Endothelial cell (in vitro differentiated cells): ENCODE results near the gene SLC35A1. TPM values are rescaled to one million over a fixed set of nuclear protein-coding genes. Genes with fewer than 3 reads are reported as not detected.

Experiments used
- DNase-seq: peaks from one replicate; pipeline ENCODE4 v3.0.0; 2021; ENCODE audit warnings: low spot score
- H3K27ac Mint-ChIP-seq: one replicate; pipeline ENCODE4 v1.8.0; 2021; ENCODE audit warnings: mixed read lengths, inconsistent platforms; ENCODE audit not compliant: unreplicated experiment
- H3K27me3 Mint-ChIP-seq: one replicate; pipeline ENCODE4 v1.8.0; 2021; ENCODE audit warnings: mild to moderate bottlenecking, moderate library complexity, mixed read lengths, inconsistent platforms; ENCODE audit not compliant: unreplicated experiment
- H3K36me3 Mint-ChIP-seq: one replicate; pipeline ENCODE4 v1.8.0; 2021; ENCODE audit warnings: mild to moderate bottlenecking, low read depth, mixed read lengths, inconsistent platforms; ENCODE audit not compliant: unreplicated experiment
- H3K4me1 Mint-ChIP-seq: one replicate; pipeline ENCODE4 v1.8.0; 2021; ENCODE audit warnings: mild to moderate bottlenecking, mixed read lengths, inconsistent platforms; ENCODE audit not compliant: unreplicated experiment
- H3K4me3 Mint-ChIP-seq: one replicate; pipeline ENCODE4 v1.8.0; 2021; ENCODE audit warnings: mild to moderate bottlenecking, mixed read lengths, inconsistent platforms; ENCODE audit not compliant: unreplicated experiment
- H3K9me3 Mint-ChIP-seq: one replicate; pipeline ENCODE4 v1.8.0; 2021; ENCODE audit warnings: mixed read lengths, inconsistent platforms; ENCODE audit not compliant: unreplicated experiment
- CTCF ChIP-seq: fragments of 200-600 bp; sonication (generic); IDR thresholded peaks from one replicate; pipeline ENCODE4 v1.5.0; 2021; ENCODE audit warnings: antibody characterized with exemption; ENCODE audit not compliant: unreplicated experiment
- total RNA-seq: library from RNA; stranded (reverse); fragmentation: NEBNext Ultra II Directional; extraction: Animal tissue kit (Norgen Biotek cat#: 25700); gene quantifications from one replicate; pipeline ENCODE4 v1.2.1, GENCODE V29; 2021; ENCODE audit not compliant: unreplicated experiment

Gene SLC35A1
- total RNA-seq, 1 donor from 2014 or later, result 19.1 TPM

DNA sequence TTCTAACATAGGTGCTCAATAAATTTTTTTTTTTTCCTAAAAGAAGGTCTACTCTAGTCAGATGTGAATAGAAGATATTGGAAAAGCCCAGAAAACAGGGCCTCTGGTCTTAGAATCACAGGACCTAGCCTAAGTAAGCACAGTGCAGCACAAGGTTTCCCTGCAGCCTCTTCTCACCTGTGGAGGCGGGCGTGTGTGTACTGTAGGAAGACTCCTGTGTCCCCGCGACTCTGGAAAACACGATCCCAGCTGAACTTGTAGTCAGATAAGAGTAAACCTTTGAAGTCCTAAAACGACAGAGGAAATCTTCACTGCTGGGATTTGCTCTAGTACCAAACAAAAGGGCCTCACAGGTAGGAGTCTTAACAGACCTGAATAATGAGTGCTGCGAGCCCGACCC, 45.7 kb downstream of the SLC35A1 start:
- DNase-seq, result no peak
- H3K36me3 Mint-ChIP-seq, result peaks cover 15% of the 10 kb centered on the region
- H3K4me3 Mint-ChIP-seq, result no peak overlapping the region
- H3K27me3 Mint-ChIP-seq, result peaks cover 1% of the 10 kb centered on the region
- H3K4me1 Mint-ChIP-seq, result no peaks in the 10 kb centered on the region
- no peak for TF ChIP-seq CTCF
- H3K9me3 Mint-ChIP-seq, result no peaks in the 10 kb centered on the region
- H3K27ac Mint-ChIP-seq, result no peak overlapping the region

DNA sequence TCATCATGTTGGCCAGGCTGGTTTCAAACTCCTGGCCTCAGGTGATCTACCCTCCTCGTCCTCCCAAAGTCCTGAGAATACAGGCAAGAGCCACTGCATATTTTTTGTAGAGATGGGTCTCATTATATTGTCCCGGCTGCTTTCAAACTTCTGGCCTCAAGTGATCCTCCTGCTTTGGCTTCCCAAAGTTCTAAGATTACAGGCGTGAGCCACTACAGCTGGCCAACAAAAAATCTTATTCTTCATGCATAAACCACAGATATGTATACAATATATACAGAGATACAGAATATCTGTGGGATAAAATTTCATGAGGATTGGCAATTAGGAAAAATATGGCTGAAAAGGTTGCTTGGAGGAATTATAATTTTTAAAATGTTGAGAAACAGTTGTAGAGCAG, 49.9 kb downstream of the SLC35A1 start:
- peaks cover 9% of the 10 kb centered on the region for H3K36me3 Mint-ChIP-seq
- H3K4me3 Mint-ChIP-seq, result no peak overlapping the region
- H3K4me1 Mint-ChIP-seq, result peaks cover 4% of the 10 kb centered on the region
- H3K9me3 Mint-ChIP-seq, result no peaks in the 10 kb centered on the region
- no peak overlapping the region for H3K27ac Mint-ChIP-seq
- H3K27me3 Mint-ChIP-seq, result peaks cover 1% of the 10 kb centered on the region
- no peak for TF ChIP-seq CTCF
- no peak for DNase-seq

- Mint-ChIP-seq H3K9me3 (no peaks in the 10 kb centered on the region), H3K27me3 (peaks cover 1% of the 10 kb centered on the region), H3K4me3 (no peak overlapping the region), H3K36me3 (no peaks in the 10 kb centered on the region), H3K27ac (peak overlapping the region; percentile 81), H3K4me1 (peaks cover 20% of the 10 kb centered on the region)
- TF ChIP-seq CTCF, result no peak
- DNase-seq, result no peak
Observed at GRCh38 chr6:87529221-87529620, 56.4 kb downstream of the SLC35A1 start.

DNA sequence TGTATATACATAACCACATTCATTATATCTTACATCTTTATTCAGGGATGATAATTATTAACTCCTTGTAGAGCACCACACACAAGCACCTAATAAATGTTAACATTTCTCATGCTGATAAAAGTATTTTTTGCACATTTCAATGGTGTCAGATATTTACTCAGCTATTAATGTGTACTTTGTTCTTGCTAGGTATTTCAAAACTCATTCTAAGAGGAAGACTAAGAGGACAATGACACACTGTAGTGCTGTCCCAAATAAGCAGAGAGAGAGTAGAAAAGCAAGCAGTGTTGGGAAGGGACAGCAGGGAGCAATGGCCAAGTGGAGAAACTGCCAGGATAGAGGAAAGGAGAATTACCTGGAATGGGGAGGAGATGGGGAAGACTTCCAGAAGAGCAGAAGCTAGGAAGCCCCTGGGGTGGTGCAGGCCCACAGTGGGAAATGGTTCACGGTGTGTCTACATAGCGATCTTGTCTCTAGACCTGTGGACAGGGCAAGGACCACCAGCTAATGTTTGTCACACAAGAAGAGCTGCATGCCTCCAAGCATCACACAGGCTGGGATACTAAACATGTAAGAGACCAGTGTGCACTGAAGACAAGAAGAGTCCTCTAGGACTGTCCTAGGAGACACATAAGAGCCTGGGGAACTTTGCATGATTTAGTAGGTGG, 61.7 kb downstream of the SLC35A1 start:
- Mint-ChIP-seq H3K4me3 (no peak overlapping the region), H3K9me3 (no peaks in the 10 kb centered on the region), H3K27ac (no peak overlapping the region), H3K36me3 (peaks cover 9% of the 10 kb centered on the region), H3K27me3 (peaks cover 2% of the 10 kb centered on the region), H3K4me1 (peaks cover 4% of the 10 kb centered on the region)
- TF ChIP-seq CTCF, result no peak
- DNase-seq, result no peak

DNA sequence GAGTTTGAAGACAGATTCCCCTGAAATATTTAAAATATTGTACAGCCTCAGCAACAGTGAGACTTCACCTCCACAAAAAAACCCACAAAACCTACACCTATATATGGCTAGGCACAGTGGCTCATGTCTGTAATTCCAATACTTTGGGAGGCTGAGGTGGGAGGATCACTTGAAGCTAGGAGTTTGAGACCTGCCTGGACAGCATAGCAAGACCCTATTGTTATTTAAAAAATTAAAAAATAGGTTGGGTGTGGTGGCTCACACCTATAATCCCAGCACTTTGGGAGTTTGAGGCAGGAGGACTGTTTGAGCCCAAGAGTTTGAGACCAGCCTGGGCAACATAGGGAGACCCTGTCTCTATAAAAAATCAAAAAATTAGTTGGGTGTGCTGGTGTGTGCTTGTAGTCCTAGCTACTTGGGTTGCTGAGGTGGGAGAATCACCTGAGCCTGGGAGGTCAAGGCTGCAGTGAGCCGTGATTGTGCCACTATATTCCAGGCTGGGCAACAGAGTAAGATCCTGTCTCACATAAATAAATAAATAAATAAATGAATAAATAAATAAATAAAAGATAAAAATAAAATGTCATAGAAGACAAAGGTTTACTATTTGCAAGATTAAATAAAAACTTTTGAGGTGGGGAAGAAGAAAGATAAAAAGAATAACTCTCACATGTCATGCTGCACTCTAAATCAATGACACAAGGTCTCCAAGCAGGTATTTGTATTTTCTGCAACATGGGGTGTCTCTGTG, 65.9 kb downstream of the SLC35A1 start:
- no peak overlapping the region for H3K27ac Mint-ChIP-seq
- no peak for DNase-seq
- no peak overlapping the region for H3K4me3 Mint-ChIP-seq
- no peak for TF ChIP-seq CTCF
- H3K36me3 Mint-ChIP-seq, result peaks cover 27% of the 10 kb centered on the region
- no peaks in the 10 kb centered on the region for H3K4me1 Mint-ChIP-seq
- no peaks in the 10 kb centered on the region for H3K9me3 Mint-ChIP-seq
- H3K27me3 Mint-ChIP-seq, result peaks cover 3% of the 10 kb centered on the region
